H1 (cell line): ENCODE results near the gene SPDYE2. TPM values are rescaled to one million over a fixed set of nuclear protein-coding genes. Genes with fewer than 3 reads are reported as not detected.
"Not testable (repeated sequence)": the region's sequence is repeated elsewhere in the genome, so short reads cannot be mapped to it uniquely, and the experiment has no call there.

ENCODE experiments used
- CTCF ChIA-PET: fragments of 300-600 bp; sonication (Branson Sonifier 250); formaldehyde crosslinking; loops from one replicate; lab custom pipeline; 2021; ENCODE audit not compliant: partially characterized antibody; lab: Charles Lee
- POLR2A ChIA-PET: fragments of 300-600 bp; sonication (Branson Sonifier 250); formaldehyde crosslinking; loops from one replicate; lab custom pipeline; 2021; ENCODE audit warnings: inconsistent platforms; ENCODE audit not compliant: partially characterized antibody; lab: Charles Lee
- DNase-seq, 2 experiments: peaks; one replicate each; pipeline versions ENCODE4 v3.0.0 to v3.0.0-alpha.2; 2010 to 2022; ENCODE audit warnings: low spot score in 2 of 2, low read depth in 1 of 2, mixed read lengths in 1 of 2
- FAIRE-seq: peaks from 2 replicates; lab custom pipeline; 2011; peaks lifted over from hg19 to GRCh38; lab: Jason Lieb, UNC
- H2AFZ ChIP-seq: 2 replicates; pipeline ENCODE4 v1.8.1; 2012; ENCODE audit warnings: low read length, inconsistent platforms
- H2AK5ac ChIP-seq: 2 replicates; pipeline ENCODE4 v1.6.1; 2013; ENCODE audit warnings: low read depth, low read length
- H2BK120ac ChIP-seq: replicated peaks from 2 replicates; pipeline ENCODE3; 2013; ENCODE audit warnings: low read depth, low read length, inconsistent platforms
- H2BK12ac ChIP-seq: 2 replicates; pipeline ENCODE4 v1.6.1; 2013; ENCODE audit warnings: low read depth, low read length
- H2BK15ac ChIP-seq: 2 replicates; pipeline ENCODE4 v1.6.1; 2013; ENCODE audit warnings: low read length
- H2BK20ac ChIP-seq: 2 replicates; pipeline ENCODE4 v1.6.1; 2013; ENCODE audit warnings: low read length
- H2BK5ac ChIP-seq: 2 replicates; pipeline ENCODE4 v1.6.1; 2013; ENCODE audit warnings: low read depth, low read length
- H3K14ac ChIP-seq: 2 replicates; pipeline ENCODE4 v1.6.1; 2013; ENCODE audit warnings: inconsistent platforms; ENCODE audit not compliant: insufficient read length
- H3K18ac ChIP-seq: 2 replicates; pipeline ENCODE4 v1.6.1; 2013; ENCODE audit warnings: low read length; ENCODE audit errors: extremely low read depth
- H3K23ac ChIP-seq: 2 replicates; pipeline ENCODE4 v1.6.1; 2013; ENCODE audit warnings: inconsistent platforms; ENCODE audit not compliant: insufficient read length
- H3K23me2 ChIP-seq: 2 replicates; pipeline ENCODE4 v1.6.1; 2013; ENCODE audit warnings: low read depth, low read length
- H3K27ac ChIP-seq: 2 replicates; pipeline ENCODE4 v1.6.1; 2011; ENCODE audit warnings: low read depth, low read length, inconsistent platforms
- H3K27me3 ChIP-seq, 4 experiments: replicated peaks in 1 of 4; 1 replicate in 1 of 4; 2 replicates in 3 of 4; pipeline versions ENCODE4 v1.6.1 to v1.8.1; 2011 to 2013; ENCODE audit warnings: low read length in 3 of 4, mild to moderate bottlenecking in 3 of 4, inconsistent platforms in 2 of 4, mixed read lengths in 2 of 4, moderate library complexity in 1 of 4; ENCODE audit not compliant: control insufficient read depth in 3 of 4, insufficient read depth in 3 of 4; ENCODE audit errors: extremely low read depth in 1 of 4
- H3K36me3 ChIP-seq, 4 experiments: 2 replicates each; pipeline versions ENCODE4 v1.6.1 to v1.8.1; 2011 to 2013; ENCODE audit warnings: mild to moderate bottlenecking in 4 of 4, low read length in 3 of 4, moderate library complexity in 2 of 4, control low read depth in 1 of 4, inconsistent platforms in 1 of 4; ENCODE audit not compliant: insufficient read depth in 4 of 4, control insufficient read depth in 2 of 4
- H3K4ac ChIP-seq: replicated peaks from 2 replicates; pipeline ENCODE3; 2013; ENCODE audit warnings: low read length, low read depth, mixed read lengths, inconsistent platforms; ENCODE audit not compliant: insufficient read length
- H3K4me1 ChIP-seq, 4 experiments: replicated peaks in 1 of 4; 1 replicate in 1 of 4; 2 replicates in 3 of 4; pipeline versions ENCODE4 v1.6.1 to v1.8.1; 2011 to 2013; ENCODE audit warnings: low read length in 3 of 4, inconsistent platforms in 2 of 4, mixed read lengths in 1 of 4; ENCODE audit not compliant: insufficient read depth in 4 of 4, control insufficient read depth in 3 of 4
- H3K4me2 ChIP-seq, 2 experiments: 2 replicates each; pipeline versions ENCODE4 v1.6.1 to v1.8.1; 2011 to 2013; ENCODE audit warnings: low read depth in 2 of 2, low read length in 2 of 2, control low read depth in 1 of 2, inconsistent platforms in 1 of 2, mild to moderate bottlenecking in 1 of 2; ENCODE audit not compliant: insufficient read depth in 1 of 2
- H3K4me3 ChIP-seq, 4 experiments: fragments of 200-600, 300-600 bp in 1 of 4; sonication (generic), shearing (Covaris generic), sonication (Bioruptor Twin) in 1 of 4; 2 replicates each; pipeline versions ENCODE4 v1.5.1 to v1.8.1; 2011 to 2016; ENCODE audit warnings: low read length in 4 of 4, low read depth in 3 of 4, control low read depth in 2 of 4, inconsistent platforms in 2 of 4, mild to moderate bottlenecking in 2 of 4, mixed read lengths in 1 of 4, moderate library complexity in 1 of 4; ENCODE audit not compliant: insufficient read depth in 2 of 4; ENCODE audit errors: extremely low read depth in 1 of 4
- H3K56ac ChIP-seq: replicated peaks from 2 replicates; pipeline ENCODE3; 2013; ENCODE audit warnings: low read depth, mild to moderate bottlenecking, mixed read lengths, low read length, inconsistent platforms; ENCODE audit not compliant: insufficient read length
- H3K79me1 ChIP-seq: 2 replicates; pipeline ENCODE4 v1.6.1; 2013; ENCODE audit warnings: low read depth, low read length, control low read depth
- H3K79me2 ChIP-seq, 2 experiments: 2 replicates each; pipeline versions ENCODE4 v1.6.1 to v1.8.1; 2012 to 2013; ENCODE audit warnings: low read length in 2 of 2, mild to moderate bottlenecking in 2 of 2, inconsistent platforms in 1 of 2; ENCODE audit not compliant: insufficient read depth in 2 of 2, control insufficient read depth in 1 of 2
- H3K9ac ChIP-seq, 4 experiments: replicated peaks in 1 of 4; 1 replicate in 1 of 4; 2 replicates in 3 of 4; pipeline versions ENCODE4 v1.6.1 to v1.8.1; 2011 to 2013; ENCODE audit warnings: low read depth in 3 of 4, low read length in 3 of 4, control low read depth in 2 of 4, mild to moderate bottlenecking in 2 of 4, moderate library complexity in 2 of 4, inconsistent platforms in 1 of 4; ENCODE audit errors: extremely low read depth in 1 of 4
- H3K9me3 ChIP-seq, 2 experiments: 2 replicates each; pipeline versions ENCODE4 v1.6.1 to v1.8.1; 2012 to 2013; ENCODE audit warnings: mild to moderate bottlenecking in 2 of 2, moderate library complexity in 2 of 2, control low read depth in 1 of 2, inconsistent platforms in 1 of 2, low read depth in 1 of 2, low read length in 1 of 2, mixed read lengths in 1 of 2; ENCODE audit not compliant: insufficient read depth in 2 of 2
- H4K20me1 ChIP-seq, 2 experiments: replicated peaks in 1 of 2; 2 replicates each; pipeline versions ENCODE3 to v1.8.1; 2011 to 2013; ENCODE audit warnings: inconsistent platforms in 2 of 2, low read length in 2 of 2, mild to moderate bottlenecking in 1 of 2; ENCODE audit not compliant: insufficient read depth in 2 of 2, control insufficient read depth in 1 of 2
- H4K5ac ChIP-seq: 2 replicates; pipeline ENCODE4 v1.6.1; 2013; ENCODE audit warnings: low read length, low read depth, mixed read lengths, inconsistent platforms; ENCODE audit not compliant: insufficient read length
- H4K8ac ChIP-seq: 2 replicates; pipeline ENCODE4 v1.8.0; 2013; ENCODE audit warnings: mild to moderate bottlenecking, moderate library complexity, low read length, inconsistent platforms; ENCODE audit not compliant: insufficient read depth; ENCODE audit errors: extremely low read depth
- H4K91ac ChIP-seq: replicated peaks from 2 replicates; pipeline ENCODE3; 2013; ENCODE audit warnings: low read length, mixed read lengths, inconsistent platforms; ENCODE audit not compliant: insufficient read length
- WGBS, 2 experiments: shearing (Covaris generic) in 1 of 2; methylation state at CpG; one replicate each; pipeline versions ENCODE4 v1.1.6 to v1.1.7; 2013 to 2015; ENCODE audit warnings: low lambda C conversion rate in 2 of 2, mixed read lengths in 2 of 2, inconsistent platforms in 1 of 2, low coverage in 1 of 2, missing lambda C conversion rate in 1 of 2; ENCODE audit not compliant: insufficient replicate concordance in 2 of 2, insufficient coverage in 1 of 2, insufficient read length in 1 of 2; ENCODE audit errors: extremely low coverage in 1 of 2, missing lambda C conversion rate in 1 of 2; 5-methylcytosine and 5-hydroxymethylcytosine counted together
- polyA plus RNA-seq, 7 experiments: library from polyadenylated mRNA; depleted of rRNA in 3 of 7; stranded (reverse) in 5 of 7; unstranded in 2 of 7; fragments of >200 nt in 5 of 7; fragments of 200-250 nt in 2 of 7; gene quantifications; 1 replicate in 5 of 7; 2 replicates in 1 of 7; 4 replicates in 1 of 7; pipeline versions ENCODE4 v1.2.1 to v1.2.3, GENCODE V29; 2011 to 2013; ENCODE audit warnings: missing spikeins in 2 of 7, mixed read lengths in 2 of 7
- total RNA-seq: library from RNA; stranded (reverse); fragmentation: NEBNext Ultra II Directional; extraction: Animal tissue kit (Norgen Biotek cat#: 25700); gene quantifications from 2 replicates; pipeline ENCODE4 v1.2.1, GENCODE V29; 2021

SPDYE2 gene
- total and polyA plus RNA-seq, 2 of the 8 experiments (the other 6 are each of a cell fraction or from before 2014, with no cell fraction given): not detected

- H3K14ac ChIP-seq, H3K9ac ChIP-seq, H2BK12ac ChIP-seq, H4K20me1 ChIP-seq, H3K4ac ChIP-seq, H2BK120ac ChIP-seq, H3K4me3 ChIP-seq, H4K8ac ChIP-seq, H3K79me1 ChIP-seq, H2AK5ac ChIP-seq, H3K36me3 ChIP-seq, H2BK15ac ChIP-seq, H3K23ac ChIP-seq, H3K56ac ChIP-seq, H3K4me2 ChIP-seq, H2AFZ ChIP-seq, H3K27me3 ChIP-seq, H3K9me3 ChIP-seq, H3K27ac ChIP-seq, H3K79me2 ChIP-seq, POLR2A ChIA-PET, FAIRE-seq, H4K91ac ChIP-seq, H3K4me1 ChIP-seq, H4K5ac ChIP-seq, CTCF ChIA-PET, H3K18ac ChIP-seq, H2BK20ac ChIP-seq, H2BK5ac ChIP-seq, H3K23me2 ChIP-seq: not testable (repeated sequence)
- 91% methylated on average over 3 of the region's 8 CpGs; no CpG with 5 or more reads in 1 of the 2 experiments for WGBS, 2 experiments
- peak in 1 of 2 experiments; percentile 37 for DNase-seq
Observed at GRCh38 chr7:102535062-102535615, 15.9 kb upstream of the SPDYE2 start.

- H3K4ac ChIP-seq, H2AFZ ChIP-seq, H2BK20ac ChIP-seq, H3K14ac ChIP-seq, H4K8ac ChIP-seq, H4K5ac ChIP-seq, H3K4me2 ChIP-seq, CTCF ChIA-PET, H2AK5ac ChIP-seq, H3K36me3 ChIP-seq, POLR2A ChIA-PET, H3K23ac ChIP-seq, H2BK5ac ChIP-seq, H2BK15ac ChIP-seq, H4K20me1 ChIP-seq, H3K4me1 ChIP-seq, H4K91ac ChIP-seq, H3K56ac ChIP-seq, H3K79me2 ChIP-seq, H3K23me2 ChIP-seq, H2BK12ac ChIP-seq, H3K27ac ChIP-seq, H2BK120ac ChIP-seq, H3K18ac ChIP-seq, H3K4me3 ChIP-seq, H3K27me3 ChIP-seq, H3K9ac ChIP-seq, H3K9me3 ChIP-seq, H3K79me1 ChIP-seq, FAIRE-seq: not testable (repeated sequence)
- peak in 1 of 2 experiments; percentile 41 for DNase-seq
- 100% methylated on average over 4 of the region's 6 CpGs; no CpG with 5 or more reads in 1 of the 2 experiments for WGBS, 2 experiments
Observed at GRCh38 chr7:102540604-102541003, 10.4 kb upstream of the SPDYE2 start.
